H1 (cell line): Measurements from ENCODE around the gene ZNF462. TPM values are rescaled to one million over a fixed set of nuclear protein-coding genes. Genes with fewer than 3 reads are reported as not detected.

Experiments used
- CTCF ChIA-PET: fragments of 300-600 bp; sonication (Branson Sonifier 250); formaldehyde crosslinking; loops from one replicate; lab custom pipeline; 2021; ENCODE audit not compliant: partially characterized antibody; lab: Charles Lee
- POLR2A ChIA-PET: fragments of 300-600 bp; sonication (Branson Sonifier 250); formaldehyde crosslinking; loops from one replicate; lab custom pipeline; 2021; ENCODE audit warnings: inconsistent platforms; ENCODE audit not compliant: partially characterized antibody; lab: Charles Lee
- DNase-seq, 2 experiments: peaks; one replicate each; pipeline versions ENCODE4 v3.0.0 to v3.0.0-alpha.2; 2010 to 2022; ENCODE audit warnings: low spot score in 2 of 2, low read depth in 1 of 2, mixed read lengths in 1 of 2
- FAIRE-seq: peaks from 2 replicates; lab custom pipeline; 2011; peaks lifted over from hg19 to GRCh38; lab: Jason Lieb, UNC
- H2AFZ ChIP-seq: 2 replicates; pipeline ENCODE4 v1.8.1; 2012; ENCODE audit warnings: low read length, inconsistent platforms
- H2AK5ac ChIP-seq: 2 replicates; pipeline ENCODE4 v1.6.1; 2013; ENCODE audit warnings: low read depth, low read length
- H2BK120ac ChIP-seq: replicated peaks from 2 replicates; pipeline ENCODE3; 2013; ENCODE audit warnings: low read depth, low read length, inconsistent platforms
- H2BK12ac ChIP-seq: 2 replicates; pipeline ENCODE4 v1.6.1; 2013; ENCODE audit warnings: low read depth, low read length
- H2BK15ac ChIP-seq: 2 replicates; pipeline ENCODE4 v1.6.1; 2013; ENCODE audit warnings: low read length
- H2BK20ac ChIP-seq: 2 replicates; pipeline ENCODE4 v1.6.1; 2013; ENCODE audit warnings: low read length
- H2BK5ac ChIP-seq: 2 replicates; pipeline ENCODE4 v1.6.1; 2013; ENCODE audit warnings: low read depth, low read length
- H3K14ac ChIP-seq: 2 replicates; pipeline ENCODE4 v1.6.1; 2013; ENCODE audit warnings: inconsistent platforms; ENCODE audit not compliant: insufficient read length
- H3K18ac ChIP-seq: 2 replicates; pipeline ENCODE4 v1.6.1; 2013; ENCODE audit warnings: low read length; ENCODE audit errors: extremely low read depth
- H3K23ac ChIP-seq: 2 replicates; pipeline ENCODE4 v1.6.1; 2013; ENCODE audit warnings: inconsistent platforms; ENCODE audit not compliant: insufficient read length
- H3K23me2 ChIP-seq: 2 replicates; pipeline ENCODE4 v1.6.1; 2013; ENCODE audit warnings: low read depth, low read length
- H3K27ac ChIP-seq: 2 replicates; pipeline ENCODE4 v1.6.1; 2011; ENCODE audit warnings: low read depth, low read length, inconsistent platforms
- H3K27me3 ChIP-seq, 4 experiments: replicated peaks in 1 of 4; 1 replicate in 1 of 4; 2 replicates in 3 of 4; pipeline versions ENCODE4 v1.6.1 to v1.8.1; 2011 to 2013; ENCODE audit warnings: low read length in 3 of 4, mild to moderate bottlenecking in 3 of 4, inconsistent platforms in 2 of 4, mixed read lengths in 2 of 4, moderate library complexity in 1 of 4; ENCODE audit not compliant: control insufficient read depth in 3 of 4, insufficient read depth in 3 of 4; ENCODE audit errors: extremely low read depth in 1 of 4
- H3K36me3 ChIP-seq, 4 experiments: 2 replicates each; pipeline versions ENCODE4 v1.6.1 to v1.8.1; 2011 to 2013; ENCODE audit warnings: mild to moderate bottlenecking in 4 of 4, low read length in 3 of 4, moderate library complexity in 2 of 4, control low read depth in 1 of 4, inconsistent platforms in 1 of 4; ENCODE audit not compliant: insufficient read depth in 4 of 4, control insufficient read depth in 2 of 4
- H3K4ac ChIP-seq: replicated peaks from 2 replicates; pipeline ENCODE3; 2013; ENCODE audit warnings: low read length, low read depth, mixed read lengths, inconsistent platforms; ENCODE audit not compliant: insufficient read length
- H3K4me1 ChIP-seq, 4 experiments: replicated peaks in 1 of 4; 1 replicate in 1 of 4; 2 replicates in 3 of 4; pipeline versions ENCODE4 v1.6.1 to v1.8.1; 2011 to 2013; ENCODE audit warnings: low read length in 3 of 4, inconsistent platforms in 2 of 4, mixed read lengths in 1 of 4; ENCODE audit not compliant: insufficient read depth in 4 of 4, control insufficient read depth in 3 of 4
- H3K4me2 ChIP-seq, 2 experiments: 2 replicates each; pipeline versions ENCODE4 v1.6.1 to v1.8.1; 2011 to 2013; ENCODE audit warnings: low read depth in 2 of 2, low read length in 2 of 2, control low read depth in 1 of 2, inconsistent platforms in 1 of 2, mild to moderate bottlenecking in 1 of 2; ENCODE audit not compliant: insufficient read depth in 1 of 2
- H3K4me3 ChIP-seq, 4 experiments: fragments of 200-600, 300-600 bp in 1 of 4; sonication (generic), shearing (Covaris generic), sonication (Bioruptor Twin) in 1 of 4; 2 replicates each; pipeline versions ENCODE4 v1.5.1 to v1.8.1; 2011 to 2016; ENCODE audit warnings: low read length in 4 of 4, low read depth in 3 of 4, control low read depth in 2 of 4, inconsistent platforms in 2 of 4, mild to moderate bottlenecking in 2 of 4, mixed read lengths in 1 of 4, moderate library complexity in 1 of 4; ENCODE audit not compliant: insufficient read depth in 2 of 4; ENCODE audit errors: extremely low read depth in 1 of 4
- H3K56ac ChIP-seq: replicated peaks from 2 replicates; pipeline ENCODE3; 2013; ENCODE audit warnings: low read depth, mild to moderate bottlenecking, mixed read lengths, low read length, inconsistent platforms; ENCODE audit not compliant: insufficient read length
- H3K79me1 ChIP-seq: 2 replicates; pipeline ENCODE4 v1.6.1; 2013; ENCODE audit warnings: low read depth, low read length, control low read depth
- H3K79me2 ChIP-seq, 2 experiments: 2 replicates each; pipeline versions ENCODE4 v1.6.1 to v1.8.1; 2012 to 2013; ENCODE audit warnings: low read length in 2 of 2, mild to moderate bottlenecking in 2 of 2, inconsistent platforms in 1 of 2; ENCODE audit not compliant: insufficient read depth in 2 of 2, control insufficient read depth in 1 of 2
- H3K9ac ChIP-seq, 4 experiments: replicated peaks in 1 of 4; 1 replicate in 1 of 4; 2 replicates in 3 of 4; pipeline versions ENCODE4 v1.6.1 to v1.8.1; 2011 to 2013; ENCODE audit warnings: low read depth in 3 of 4, low read length in 3 of 4, control low read depth in 2 of 4, mild to moderate bottlenecking in 2 of 4, moderate library complexity in 2 of 4, inconsistent platforms in 1 of 4; ENCODE audit errors: extremely low read depth in 1 of 4
- H3K9me3 ChIP-seq, 2 experiments: 2 replicates each; pipeline versions ENCODE4 v1.6.1 to v1.8.1; 2012 to 2013; ENCODE audit warnings: mild to moderate bottlenecking in 2 of 2, moderate library complexity in 2 of 2, control low read depth in 1 of 2, inconsistent platforms in 1 of 2, low read depth in 1 of 2, low read length in 1 of 2, mixed read lengths in 1 of 2; ENCODE audit not compliant: insufficient read depth in 2 of 2
- H4K20me1 ChIP-seq, 2 experiments: replicated peaks in 1 of 2; 2 replicates each; pipeline versions ENCODE3 to v1.8.1; 2011 to 2013; ENCODE audit warnings: inconsistent platforms in 2 of 2, low read length in 2 of 2, mild to moderate bottlenecking in 1 of 2; ENCODE audit not compliant: insufficient read depth in 2 of 2, control insufficient read depth in 1 of 2
- H4K5ac ChIP-seq: 2 replicates; pipeline ENCODE4 v1.6.1; 2013; ENCODE audit warnings: low read length, low read depth, mixed read lengths, inconsistent platforms; ENCODE audit not compliant: insufficient read length
- H4K8ac ChIP-seq: 2 replicates; pipeline ENCODE4 v1.8.0; 2013; ENCODE audit warnings: mild to moderate bottlenecking, moderate library complexity, low read length, inconsistent platforms; ENCODE audit not compliant: insufficient read depth; ENCODE audit errors: extremely low read depth
- H4K91ac ChIP-seq: replicated peaks from 2 replicates; pipeline ENCODE3; 2013; ENCODE audit warnings: low read length, mixed read lengths, inconsistent platforms; ENCODE audit not compliant: insufficient read length
- HDAC6 ChIP-seq: IDR thresholded peaks from one replicate; pipeline ENCODE4 v1.7.1; 2012; ENCODE audit warnings: low read depth, mild to moderate bottlenecking, inconsistent platforms, low read length, moderate library complexity
- WGBS, 2 experiments: shearing (Covaris generic) in 1 of 2; methylation state at CpG; one replicate each; pipeline versions ENCODE4 v1.1.6 to v1.1.7; 2013 to 2015; ENCODE audit warnings: low lambda C conversion rate in 2 of 2, mixed read lengths in 2 of 2, inconsistent platforms in 1 of 2, low coverage in 1 of 2, missing lambda C conversion rate in 1 of 2; ENCODE audit not compliant: insufficient replicate concordance in 2 of 2, insufficient coverage in 1 of 2, insufficient read length in 1 of 2; ENCODE audit errors: extremely low coverage in 1 of 2, missing lambda C conversion rate in 1 of 2; 5-methylcytosine and 5-hydroxymethylcytosine counted together
- polyA plus RNA-seq, 7 experiments: library from polyadenylated mRNA; depleted of rRNA in 3 of 7; stranded (reverse) in 5 of 7; unstranded in 2 of 7; fragments of >200 nt in 5 of 7; fragments of 200-250 nt in 2 of 7; gene quantifications; 1 replicate in 5 of 7; 2 replicates in 1 of 7; 4 replicates in 1 of 7; pipeline versions ENCODE4 v1.2.1 to v1.2.3, GENCODE V29; 2011 to 2013; ENCODE audit warnings: missing spikeins in 2 of 7, mixed read lengths in 2 of 7
- total RNA-seq: library from RNA; stranded (reverse); fragmentation: NEBNext Ultra II Directional; extraction: Animal tissue kit (Norgen Biotek cat#: 25700); gene quantifications from 2 replicates; pipeline ENCODE4 v1.2.1, GENCODE V29; 2021

ZNF462 gene
- total and polyA plus RNA-seq, 2 of the 8 experiments (the other 6 are each of a cell fraction or from before 2014, with no cell fraction given): 30.0 to 163 TPM

DNA sequence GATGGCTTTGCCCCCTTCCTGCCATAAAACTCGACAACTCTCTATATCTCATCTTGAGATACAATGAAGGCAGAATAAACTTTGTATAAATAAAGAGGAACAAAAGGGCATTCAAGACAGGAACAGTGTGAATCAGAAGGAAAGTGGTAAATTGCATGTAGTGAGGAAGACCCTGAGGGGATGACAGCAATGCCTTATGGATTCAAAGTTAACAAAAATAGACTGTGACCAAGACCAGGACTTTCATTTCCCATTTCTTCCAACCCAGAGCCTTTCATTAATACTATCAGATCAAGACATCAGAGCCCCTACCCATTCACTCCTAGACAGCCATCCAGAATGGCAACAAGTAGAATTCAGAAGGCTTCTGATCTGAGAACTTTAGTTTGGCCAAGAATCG is 46.4 kb upstream of the ZNF462 start:
- Histone ChIP-seq H2BK20ac (no peak overlapping the region), H3K27me3 (no peaks in the 10 kb centered on the region), H3K23ac (no peak overlapping the region), H3K4me3 (no peak overlapping the region), H2BK120ac (no peak overlapping the region), H4K20me1 (no peaks in the 10 kb centered on the region), H3K18ac (no peak overlapping the region), H3K23me2 (no peaks in the 10 kb centered on the region), H4K8ac (no peak overlapping the region), H3K56ac (no peak overlapping the region), H2BK12ac (no peak overlapping the region), H3K9me3 (no peaks in the 10 kb centered on the region), H3K9ac (no peak overlapping the region), H2AK5ac (no peak overlapping the region), H3K36me3 (no peaks in the 10 kb centered on the region), H3K4me2 (no peak overlapping the region), H4K91ac (no peak overlapping the region), H3K4me1 (no peaks in the 10 kb centered on the region), H3K27ac (no peak overlapping the region), H3K14ac (no peak overlapping the region), H2BK5ac (no peak overlapping the region), H2BK15ac (no peak overlapping the region), H3K4ac (no peak overlapping the region), H4K5ac (no peak overlapping the region), H2AFZ (no peak overlapping the region), H3K79me1 (no peaks in the 10 kb centered on the region), H3K79me2 (no peaks in the 10 kb centered on the region)
- FAIRE-seq: no peak
- 78% methylated on average over 2 of the region's 2 CpGs; no CpG with 5 or more reads in 1 of the 2 experiments for WGBS, 2 experiments
- TF ChIP-seq HDAC6: no peak
- ChIA-PET CTCF (interaction anchor here (0.6 kb wide), 1 partner anchor 611 kb away, joined by 3 read pairs; no protein-coding TSS in a partner anchor), POLR2A (no interaction called here)
- no peak for DNase-seq
